WI38 (cell line): Measurements from ENCODE around the gene CNTD1.

Experiments used
- H3K4me3 ChIP-seq: 2 replicates; pipeline ENCODE4 v1.5.1; 2011; ENCODE audit warnings: low read depth, mild to moderate bottlenecking, control low read depth, low read length
- CTCF ChIP-seq: IDR thresholded peaks from 2 replicates; pipeline ENCODE4 v1.5.1; 2012; ENCODE audit warnings: low read depth, mild to moderate bottlenecking, control low read depth, low read length

CNTD1 gene

GRCh38 chr17:42818379-42818778 lies 19.7 kb downstream of the CNTD1 start:
- no peak for TF ChIP-seq CTCF
- no peak overlapping the region for H3K4me3 ChIP-seq

- peak; percentile 78 for TF ChIP-seq CTCF
- no peak overlapping the region for H3K4me3 ChIP-seq
These were observed 21.4 kb downstream of the CNTD1 start for GRCh38 chr17:42819939-42820535.

- TF ChIP-seq CTCF, result no peak
- H3K4me3 ChIP-seq, result no peak overlapping the region
These were observed 22.5 kb downstream of the CNTD1 start for GRCh38 chr17:42821176-42821575.

- no peak overlapping the region for H3K4me3 ChIP-seq
- no peak for TF ChIP-seq CTCF
These were observed 28.8 kb downstream of the CNTD1 start for GRCh38 chr17:42827472-42827871.

- no peak for TF ChIP-seq CTCF
- H3K4me3 ChIP-seq, result no peak overlapping the region
These were observed 32.3 kb downstream of the CNTD1 start for GRCh38 chr17:42830971-42831370.

- no peak for TF ChIP-seq CTCF
- peak overlapping the region; percentile 99 for H3K4me3 ChIP-seq
These were observed 33.7 kb downstream of the CNTD1 start for GRCh38 chr17:42832213-42832933.

GRCh38 chr17:42832934-42833766 lies 34.5 kb downstream of the CNTD1 start, which contains the start of gene PSME3:
TSS of gene PSME3 (plus strand) at chr17:42833397. CDS start at chr17:42833632, 235 bp downstream.
- H3K4me3 ChIP-seq, result peak within 1 kb of the TSS; percentile 99
- TF ChIP-seq CTCF, result no peak
